Common myeloid progenitor, CD34-positive (primary cell): ENCODE data around the gene WDFY4.

Source experiments
- CTCF ChIA-PET: fragments of 350-600 bp; sonication (Branson Sonifier 250); formaldehyde crosslinking; loops from one replicate; lab custom pipeline; 2021; ENCODE audit warnings: antibody characterized with exemption; lab: Charles Lee
- POLR2A ChIA-PET: fragments of 350-600 bp; sonication (Branson Sonifier 250); formaldehyde crosslinking; loops from one replicate; lab custom pipeline; 2021; ENCODE audit warnings: antibody characterized with exemption; lab: Charles Lee
- DNase-seq, 3 donors: peaks; one replicate each; pipeline versions ENCODE4 v3.0.0 to v3.0.0-alpha.2; 2013
- H3K27ac ChIP-seq, 2 experiments: 1 replicate in 1 of 2; 2 replicates in 1 of 2; pipeline ENCODE4 v1.7.0; 2013; ENCODE audit warnings: inconsistent platforms in 2 of 2, low read length in 2 of 2, mild to moderate bottlenecking in 2 of 2, low read depth in 1 of 2, moderate library complexity in 1 of 2; ENCODE audit not compliant: severe bottlenecking in 2 of 2, insufficient read depth in 1 of 2, poor library complexity in 1 of 2
- H3K27me3 ChIP-seq, 5 experiments: replicated peaks in 2 of 5; 1 replicate in 3 of 5; 2 replicates in 2 of 5; pipeline versions ENCODE4 v1.6.1 to v1.7.0; 2013; ENCODE audit warnings: low read length in 4 of 5, mild to moderate bottlenecking in 2 of 5, moderate library complexity in 2 of 5, inconsistent platforms in 1 of 5; ENCODE audit not compliant: insufficient read depth in 5 of 5, control insufficient read depth in 4 of 5
- H3K36me3 ChIP-seq, 4 experiments: 1 replicate in 2 of 4; 2 replicates in 2 of 4; pipeline versions ENCODE4 v1.6.1 to v1.7.0; 2013; ENCODE audit warnings: low read length in 3 of 4, control low read depth in 1 of 4, mild to moderate bottlenecking in 1 of 4; ENCODE audit not compliant: control insufficient read depth in 4 of 4, insufficient read depth in 4 of 4
- H3K4me1 ChIP-seq, 4 experiments: 1 replicate in 3 of 4; 2 replicates in 1 of 4; pipeline versions ENCODE4 v1.6.1 to v1.7.1; 2013; ENCODE audit warnings: low read length in 3 of 4, mild to moderate bottlenecking in 3 of 4, control low read depth in 1 of 4, inconsistent platforms in 1 of 4, moderate library complexity in 1 of 4; ENCODE audit not compliant: control insufficient read depth in 4 of 4, insufficient read depth in 4 of 4; ENCODE audit errors: control extremely low read depth in 1 of 4
- H3K4me3 ChIP-seq, 7 experiments: 1 replicate in 4 of 7; 2 replicates in 3 of 7; pipeline versions ENCODE4 v1.5.1 to v1.7.0; 2013; ENCODE audit warnings: mild to moderate bottlenecking in 7 of 7, low read length in 6 of 7, moderate library complexity in 6 of 7, inconsistent platforms in 2 of 7, low read depth in 2 of 7, control low read depth in 1 of 7; ENCODE audit not compliant: insufficient read depth in 4 of 7, control insufficient read depth in 1 of 7; ENCODE audit errors: extremely low read depth in 1 of 7
- H3K9me3 ChIP-seq, 5 experiments: 1 replicate in 4 of 5; 2 replicates in 1 of 5; pipeline versions ENCODE4 v1.6.1 to v1.7.1; 2013; ENCODE audit warnings: low read length in 4 of 5, mild to moderate bottlenecking in 2 of 5, inconsistent platforms in 1 of 5, low read depth in 1 of 5, moderate library complexity in 1 of 5; ENCODE audit not compliant: control insufficient read depth in 4 of 5, insufficient read depth in 2 of 5; ENCODE audit errors: control extremely low read depth in 1 of 5
- WGBS: methylation state at CpG from one replicate; pipeline ENCODE4 v1.1.5; 2013; ENCODE audit not compliant: insufficient coverage; 5-methylcytosine and 5-hydroxymethylcytosine counted together

The WDFY4 gene

DNA sequence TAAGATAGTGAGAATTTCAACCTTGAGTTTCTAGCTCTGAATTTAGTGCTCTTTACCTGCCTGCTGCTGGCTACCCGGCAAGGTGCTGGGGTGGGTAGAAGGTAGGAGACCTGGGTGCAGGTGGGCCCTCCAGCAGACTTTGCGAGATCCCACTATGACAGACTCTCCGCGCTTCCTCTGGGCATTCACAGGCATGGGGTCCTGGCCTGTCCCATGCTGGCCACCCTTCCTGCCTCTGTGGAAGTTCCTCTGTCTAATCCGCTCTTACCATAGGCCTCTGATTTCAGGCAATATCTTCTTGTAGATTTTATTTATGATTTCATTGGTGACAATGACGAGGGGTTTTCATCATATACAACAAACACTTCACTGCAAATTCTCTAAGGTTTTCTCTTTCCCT lies 1.2 kb upstream of the WDFY4 start:
- ChIA-PET CTCF (interaction anchor here (1.3 to 4.5 kb wide), 4 partner anchors 12 to 26 kb away, joined by 3 to 28 read pairs (median 4); no protein-coding TSS in a partner anchor), POLR2A (no interaction called here)
- 100% methylated on average over 3 of the region's 6 CpGs for WGBS
- DNase-seq = no peak
- H3K4me3 ChIP-seq = no peak overlapping the region
- no peaks in the 10 kb centered on the region for H3K36me3 ChIP-seq
- no peaks in the 10 kb centered on the region for H3K27me3 ChIP-seq
- H3K9me3 ChIP-seq = peaks cover 0 to 6% (median 0%) of the 10 kb centered on the region in 5 experiments
- no peak overlapping the region for H3K27ac ChIP-seq
- H3K4me1 ChIP-seq = peaks cover 15 to 36% (median 28%) of the 10 kb centered on the region in 4 experiments

DNA sequence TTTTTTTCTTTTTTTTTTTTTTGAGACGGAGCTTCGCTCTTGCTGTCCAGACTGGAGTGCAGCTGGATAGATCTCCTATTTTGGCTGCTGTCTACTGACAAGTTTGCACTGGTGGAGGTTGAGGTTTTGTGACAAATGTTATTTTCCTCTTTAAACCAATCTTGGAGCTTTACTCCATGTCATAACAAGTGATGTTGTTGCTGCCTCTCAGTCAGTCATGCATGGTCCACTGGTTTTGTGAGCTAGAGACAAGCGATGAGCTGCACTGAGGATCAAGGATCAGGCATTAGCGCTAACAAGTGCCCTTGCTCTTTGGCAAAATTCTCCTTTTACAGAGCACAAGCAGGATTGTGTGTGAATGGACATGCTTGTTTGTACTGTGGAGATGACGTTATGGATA lies 805 bp upstream of the WDFY4 start:
- WGBS = 91% methylated on average over 3 of the region's 5 CpGs
- POLR2A ChIA-PET = no interaction called here
- H3K4me3 ChIP-seq = no peak overlapping the region

DNA sequence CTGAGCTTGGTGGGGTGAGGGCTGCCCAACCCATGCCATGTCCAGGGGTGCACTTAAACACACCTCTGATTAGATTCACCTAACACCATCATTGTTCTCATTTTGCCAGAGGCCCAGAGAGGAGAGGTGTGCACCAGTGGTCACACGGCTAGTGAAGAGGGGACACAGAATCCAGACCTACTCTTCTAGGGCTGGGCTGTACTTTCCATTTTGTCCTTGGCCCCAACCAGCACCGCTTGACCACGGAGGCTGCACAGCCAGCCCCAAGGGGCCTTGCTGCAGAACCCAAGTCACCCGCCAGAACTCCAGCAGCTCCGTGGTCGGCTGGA lies 246 bp upstream of the WDFY4 start:
- Histone ChIP-seq H3K36me3 (no peaks in the 10 kb centered on the region), H3K27me3 (no peaks in the 10 kb centered on the region), H3K4me3 (peak overlapping the region in 4 of 7 experiments; percentile 60 to 77 (median 68)), H3K27ac (peak overlapping the region; percentile 82 to 97), H3K9me3 (peaks cover 0 to 6% (median 0%) of the 10 kb centered on the region in 5 experiments), H3K4me1 (peaks cover 15 to 42% (median 28%) of the 10 kb centered on the region in 4 experiments)
- 15% methylated on average over 6 of the region's 6 CpGs for whole genome bisulfite sequencing
- CTCF ChIA-PET = interaction anchor here (1.3 to 4.5 kb wide), 6 partner anchors 10 to 723 kb away, joined by 3 to 28 read pairs (median 4); no protein-coding TSS in a partner anchor
- POLR2A ChIA-PET = interaction anchor here (0.6 to 1.3 kb wide), 3 partner anchors 15 to 119 kb away, joined by 3 read pairs; no protein-coding TSS in a partner anchor
- no peak for DNase-seq

More for the DNA sequence above, 805 bp upstream of the WDFY4 start:
- no peak overlapping the region for H3K27ac ChIP-seq
- no peaks in the 10 kb centered on the region for H3K27me3 ChIP-seq
- CTCF ChIA-PET = interaction anchor here (1.3 to 4.5 kb wide), 4 partner anchors 13 to 723 kb away, joined by 3 to 28 read pairs (median 4); no protein-coding TSS in a partner anchor
- peaks cover 0 to 6% (median 0%) of the 10 kb centered on the region in 5 experiments for H3K9me3 ChIP-seq
- peaks cover 15 to 40% (median 28%) of the 10 kb centered on the region in 4 experiments for H3K4me1 ChIP-seq
- DNase-seq = peak in 1 of 3 donors; percentile 34
- no peaks in the 10 kb centered on the region for H3K36me3 ChIP-seq

DNA sequence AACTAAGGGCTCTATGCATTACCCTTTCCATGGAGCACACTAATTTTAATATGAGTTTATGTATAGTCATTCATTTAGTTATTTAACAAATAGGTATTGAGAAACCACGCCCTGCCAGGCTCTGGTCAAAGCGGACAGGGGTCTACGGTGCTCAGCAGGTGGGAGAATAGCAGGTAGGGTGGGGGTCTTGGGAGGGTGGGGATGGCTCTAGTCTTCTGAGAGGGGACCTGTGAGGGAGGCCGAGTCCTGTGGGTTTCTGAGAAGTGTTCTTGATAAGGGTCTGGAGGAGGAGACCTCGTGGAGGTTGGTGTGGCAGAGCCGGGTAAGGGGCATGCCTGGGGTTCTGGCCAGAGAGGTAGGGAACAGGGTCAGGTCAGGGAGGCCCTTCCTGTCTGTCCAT lies 1.1 kb downstream of the WDFY4 start:
- H3K9me3 ChIP-seq = peaks cover 0 to 4% (median 0%) of the 10 kb centered on the region in 5 experiments
- peak overlapping the region in 6 of 7 experiments; percentile 48 to 77 (median 62) for H3K4me3 ChIP-seq
- CTCF ChIA-PET = interaction anchor here (1.4 to 4.5 kb wide), 2 partner anchors 28 to 78 kb away, joined by 5 to 28 read pairs; no protein-coding TSS in a partner anchor
- no peak for DNase-seq
- POLR2A ChIA-PET = no interaction called here
- H3K36me3 ChIP-seq = peaks cover 0 to 5% (median 0%) of the 10 kb centered on the region in 4 experiments
- WGBS = 48% methylated on average over 2 of the region's 6 CpGs
- no peaks in the 10 kb centered on the region for H3K27me3 ChIP-seq
- peak overlapping the region; percentile 82 to 97 for H3K27ac ChIP-seq
- peaks cover 15 to 42% (median 28%) of the 10 kb centered on the region in 4 experiments for H3K4me1 ChIP-seq

DNA sequence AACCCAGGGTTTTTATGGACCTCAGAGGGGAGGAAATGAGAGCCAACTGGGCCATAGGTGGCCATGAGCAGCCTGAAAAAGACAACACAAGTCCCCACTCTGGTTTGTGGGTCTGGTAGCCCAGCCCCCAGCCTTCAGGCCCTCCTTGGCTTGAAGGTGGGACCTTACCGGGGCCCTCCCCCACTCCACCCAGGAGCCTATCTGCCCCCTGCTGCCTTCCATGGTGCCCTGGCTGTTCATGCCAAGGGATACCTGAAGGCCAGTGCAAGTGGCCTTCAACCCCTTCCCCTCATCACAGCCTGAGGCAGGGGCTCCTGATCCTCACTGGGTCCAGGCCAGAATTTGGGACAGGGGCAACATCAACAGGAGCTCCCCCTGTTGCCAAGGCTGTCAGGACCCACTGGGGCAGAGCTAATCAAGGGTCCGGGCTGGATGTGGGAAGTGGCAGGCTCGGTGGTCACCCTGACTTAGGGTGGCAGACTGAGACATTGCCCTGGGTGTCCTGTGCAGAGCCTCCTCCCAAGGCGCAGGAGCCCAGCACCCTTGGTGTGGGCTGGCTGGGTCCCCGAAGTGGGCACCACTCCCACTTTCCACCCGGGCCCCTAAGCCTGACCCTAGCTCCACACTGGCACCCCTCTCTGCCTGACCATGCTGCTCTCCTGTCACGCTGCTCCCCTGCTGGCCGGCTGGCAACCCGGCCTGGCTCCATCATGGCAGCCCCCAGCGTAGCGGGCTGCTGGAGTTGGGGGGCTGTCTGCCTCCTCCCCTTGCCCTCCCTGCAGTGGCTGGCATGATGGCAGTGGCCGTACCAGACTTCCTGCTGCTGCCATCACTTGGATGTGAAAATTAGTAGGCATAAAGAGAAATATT lies 6.4 kb downstream of the WDFY4 start:
- H3K27ac ChIP-seq = no peak overlapping the region
- H3K9me3 ChIP-seq = no peaks in the 10 kb centered on the region
- ChIA-PET CTCF (interaction anchor here (1.0 kb wide), 3 partner anchors 9 to 33 kb away, joined by 3 to 4 read pairs (median 3); no protein-coding TSS in a partner anchor), POLR2A (no interaction called here)
- WGBS = 97% methylated on average over 10 of the region's 12 CpGs
- H3K36me3 ChIP-seq = peaks cover 0 to 35% (median 5%) of the 10 kb centered on the region in 4 experiments
- DNase-seq = no peak
- peaks cover 3 to 14% (median 8%) of the 10 kb centered on the region in 4 experiments for H3K4me1 ChIP-seq
- H3K4me3 ChIP-seq = no peak overlapping the region
- H3K27me3 ChIP-seq = no peaks in the 10 kb centered on the region

DNA sequence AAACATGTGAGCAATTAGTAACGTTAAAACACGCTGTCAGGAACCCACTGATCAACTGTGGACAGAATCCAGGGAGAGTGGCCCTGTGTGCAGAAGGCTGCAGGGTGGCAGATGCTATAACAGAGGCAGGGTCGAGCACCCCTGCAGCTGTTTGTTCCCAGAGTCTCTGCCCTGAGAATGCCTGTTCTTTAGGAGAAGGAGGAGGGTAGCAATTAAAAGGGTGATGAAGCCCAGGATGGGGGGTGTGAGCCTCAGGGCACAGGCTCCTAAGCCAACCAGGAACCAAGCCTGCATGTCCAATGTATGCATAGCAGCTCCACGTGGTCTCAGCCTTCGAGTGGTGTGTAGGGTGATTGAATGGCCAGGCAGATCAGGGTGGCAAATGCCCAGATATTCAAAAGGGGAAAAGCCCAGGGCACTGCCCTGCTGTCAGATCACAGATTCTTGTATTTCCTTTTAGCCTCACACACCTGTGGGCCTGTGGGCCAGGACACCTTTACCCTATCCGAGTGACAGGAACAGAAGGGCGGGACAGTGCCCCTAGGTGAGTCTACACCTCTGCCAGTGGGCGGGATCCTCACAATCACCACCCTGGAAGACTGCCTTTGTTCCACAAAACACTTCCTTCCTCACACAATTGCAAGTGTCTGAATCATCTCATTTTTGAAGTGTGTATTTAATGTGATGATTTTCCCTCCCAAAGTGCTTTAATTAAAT lies 7.3 kb downstream of the WDFY4 start:
- Histone ChIP-seq H3K4me3 (no peak overlapping the region), H3K27ac (no peak overlapping the region), H3K4me1 (peaks cover 0 to 13% (median 3%) of the 10 kb centered on the region in 4 experiments), H3K36me3 (peaks cover 2 to 44% (median 7%) of the 10 kb centered on the region in 4 experiments), H3K9me3 (no peaks in the 10 kb centered on the region), H3K27me3 (no peaks in the 10 kb centered on the region)
- 93% methylated on average over 5 of the region's 8 CpGs for WGBS
- DNase-seq = no peak
- POLR2A ChIA-PET = no interaction called here
- CTCF ChIA-PET = interaction anchor here (1.0 kb wide), 1 partner anchor 34 kb away, joined by 3 read pairs; no protein-coding TSS in a partner anchor
